Activated CD4-positive, alpha-beta T cell treated with anti-CD3 and anti-CD28 coated beads, Interleukin-2, amount 10 ng/mL, durations not matched to agents 7 days and 5 days (primary cell): ENCODE data around the gene ACTR6. TPM values are rescaled to one million over a fixed set of nuclear protein-coding genes. Genes with fewer than 3 reads are reported as not detected.

Experiments used
- CTCF ChIA-PET: fragments of 350-600 bp; sonication (Branson Sonifier 250); formaldehyde crosslinking; loops from one replicate; lab custom pipeline; 2021; ENCODE audit warnings: antibody characterized with exemption; lab: Charles Lee
- POLR2A ChIA-PET: fragments of 350-600 bp; sonication (Branson Sonifier 250); formaldehyde crosslinking; loops from one replicate; lab custom pipeline; 2021; ENCODE audit warnings: antibody characterized with exemption; lab: Charles Lee
- DNase-seq: peaks from one replicate; pipeline ENCODE4 v3.0.0-alpha.2; 2020
- H3K27ac Mint-ChIP-seq: one replicate; pipeline ENCODE4 v1.8.0; 2021; ENCODE audit warnings: mild to moderate bottlenecking, moderate library complexity, mixed read lengths
- H3K27me3 Mint-ChIP-seq: one replicate; pipeline ENCODE4 v1.8.0; 2021; ENCODE audit warnings: mixed read lengths
- H3K36me3 Mint-ChIP-seq: one replicate; pipeline ENCODE4 v1.8.0; 2021; ENCODE audit warnings: low read depth, mixed read lengths
- H3K4me1 Mint-ChIP-seq: one replicate; pipeline ENCODE4 v1.8.0; 2021; ENCODE audit warnings: mixed read lengths
- H3K4me3 Mint-ChIP-seq: one replicate; pipeline ENCODE4 v1.8.0; 2021; ENCODE audit warnings: mild to moderate bottlenecking, moderate library complexity, mixed read lengths
- H3K9me3 Mint-ChIP-seq: one replicate; pipeline ENCODE4 v1.8.0; 2021; ENCODE audit warnings: mixed read lengths
- total RNA-seq, 2 experiments: library from RNA; stranded (reverse); gene quantifications; one replicate each; pipeline ENCODE4 v1.2.3, GENCODE V29; 2021

The ACTR6 gene
- total RNA-seq, result 10 to 100 TPM; 27.6 to 33.8 TPM

DNA sequence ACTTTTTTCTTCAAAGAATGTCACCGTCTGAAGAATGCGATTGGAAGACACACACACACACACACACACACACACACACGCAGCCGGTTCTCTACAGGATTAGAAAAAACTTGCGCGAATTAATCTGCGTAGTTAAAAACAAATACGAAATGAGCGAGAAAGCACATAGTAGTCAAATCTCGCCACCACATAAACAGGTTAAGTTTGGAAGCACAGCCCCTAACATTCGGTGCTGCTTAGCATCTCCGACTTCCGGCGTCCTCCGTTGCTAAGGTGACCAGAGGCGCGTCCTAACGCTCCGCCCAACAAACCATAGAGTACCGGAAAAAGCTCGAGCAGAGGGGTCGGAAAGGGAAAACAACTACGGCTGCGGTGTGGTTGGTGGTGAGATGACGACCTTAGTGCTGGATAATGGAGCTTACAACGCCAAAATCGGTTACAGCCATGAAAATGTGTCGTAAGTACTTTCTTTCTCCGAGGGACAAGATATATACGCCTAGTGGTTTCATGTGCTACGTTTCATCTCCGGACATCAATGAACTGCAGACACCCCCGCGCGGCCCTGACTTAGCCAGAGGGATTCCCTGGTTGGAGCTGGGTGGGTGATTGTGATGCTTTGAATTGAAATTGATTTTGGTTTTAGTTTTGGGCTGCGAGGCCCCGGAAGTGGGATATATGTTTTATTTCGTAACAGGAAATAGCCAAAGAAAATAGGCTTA lies at the start of gene ACTR6:
TSS of gene ACTR6 (plus strand) at position 353 of the 719 bp plus-strand sequence. CDS start at position 390, 37 bp downstream.
- Mint-ChIP-seq H3K4me1 (peaks cover 42% of the 10 kb centered on the region), H3K27me3 (no peaks in the 10 kb centered on the region), H3K36me3 (peaks cover 11% of the 10 kb centered on the region), H3K9me3 (no peaks in the 10 kb centered on the region), H3K4me3 (peak within 1 kb of the TSS; percentile 99), H3K27ac (peak within 1 kb of the TSS; percentile 100)
- CTCF ChIA-PET, result interaction anchor here (0.7 to 1.4 kb wide), 5 partner anchors 21 to 67 kb away, joined by 3 to 4 read pairs (median 3); partner anchors contain the start of genes DEPDC4 and SCYL2
- DNase-seq, result peak; percentile 98
- POLR2A ChIA-PET, result interaction anchor here (0.7 kb wide), 1 partner anchor 30 kb away, joined by 4 read pairs; no protein-coding TSS in a partner anchor

DNA sequence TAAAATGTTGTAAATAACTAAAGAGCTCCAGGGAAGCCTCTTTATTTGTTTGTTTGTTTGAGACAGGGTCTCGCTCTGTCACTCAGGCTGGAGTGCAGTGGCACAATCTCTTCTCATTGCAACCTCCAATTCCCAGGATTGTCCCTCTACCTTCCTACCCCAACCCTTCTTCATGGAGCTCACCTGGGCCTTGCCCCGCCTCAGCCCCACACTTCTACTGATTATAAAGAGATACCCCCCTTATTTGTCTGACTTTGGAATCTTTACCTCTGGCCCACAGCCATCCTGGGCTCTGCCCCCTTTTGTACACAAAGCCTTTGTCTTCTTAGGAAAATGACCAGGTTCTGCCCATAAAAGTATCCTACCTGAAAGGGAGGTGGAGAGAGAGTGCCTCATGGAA lies 48.8 kb upstream of the ACTR6 start:
- DNase-seq, result no peak
- Mint-ChIP-seq H3K27ac (no peak overlapping the region), H3K9me3 (no peaks in the 10 kb centered on the region), H3K27me3 (no peaks in the 10 kb centered on the region), H3K4me1 (peaks cover 5% of the 10 kb centered on the region), H3K36me3 (no peaks in the 10 kb centered on the region), H3K4me3 (no peak overlapping the region)
- ChIA-PET CTCF (no interaction called here), POLR2A (no interaction called here)

DNA sequence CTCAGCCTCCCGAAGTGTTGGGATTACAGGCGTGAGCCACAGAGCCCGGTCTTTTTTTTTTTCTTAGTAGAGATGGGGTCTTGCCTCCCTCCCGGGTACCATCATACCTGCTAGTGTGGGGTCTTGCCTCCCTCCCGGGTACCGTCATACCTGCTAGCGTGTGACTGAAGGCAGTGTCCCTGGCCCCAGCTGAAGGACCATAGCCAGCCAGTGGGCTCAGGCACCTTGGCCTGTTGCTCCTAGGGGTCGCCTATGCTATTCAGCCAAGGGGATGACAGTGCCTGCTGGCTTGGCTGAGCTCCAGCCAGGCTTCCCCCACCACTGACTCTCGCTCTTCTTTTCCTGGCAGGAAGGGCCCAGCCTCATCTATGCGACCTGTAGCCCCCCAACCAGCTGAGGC lies 47.5 kb upstream of the ACTR6 start:
- peaks cover 5% of the 10 kb centered on the region for H3K4me1 Mint-ChIP-seq
- DNase-seq, result no peak
- no peak overlapping the region for H3K27ac Mint-ChIP-seq
- ChIA-PET CTCF (interaction anchor here (1.0 to 1.6 kb wide), 2 partner anchors 10 to 14 kb away, joined by 3 read pairs; no protein-coding TSS in a partner anchor), POLR2A (no interaction called here)
- no peaks in the 10 kb centered on the region for H3K27me3 Mint-ChIP-seq
- H3K4me3 Mint-ChIP-seq, result no peak overlapping the region
- no peaks in the 10 kb centered on the region for H3K36me3 Mint-ChIP-seq
- H3K9me3 Mint-ChIP-seq, result no peaks in the 10 kb centered on the region

DNA sequence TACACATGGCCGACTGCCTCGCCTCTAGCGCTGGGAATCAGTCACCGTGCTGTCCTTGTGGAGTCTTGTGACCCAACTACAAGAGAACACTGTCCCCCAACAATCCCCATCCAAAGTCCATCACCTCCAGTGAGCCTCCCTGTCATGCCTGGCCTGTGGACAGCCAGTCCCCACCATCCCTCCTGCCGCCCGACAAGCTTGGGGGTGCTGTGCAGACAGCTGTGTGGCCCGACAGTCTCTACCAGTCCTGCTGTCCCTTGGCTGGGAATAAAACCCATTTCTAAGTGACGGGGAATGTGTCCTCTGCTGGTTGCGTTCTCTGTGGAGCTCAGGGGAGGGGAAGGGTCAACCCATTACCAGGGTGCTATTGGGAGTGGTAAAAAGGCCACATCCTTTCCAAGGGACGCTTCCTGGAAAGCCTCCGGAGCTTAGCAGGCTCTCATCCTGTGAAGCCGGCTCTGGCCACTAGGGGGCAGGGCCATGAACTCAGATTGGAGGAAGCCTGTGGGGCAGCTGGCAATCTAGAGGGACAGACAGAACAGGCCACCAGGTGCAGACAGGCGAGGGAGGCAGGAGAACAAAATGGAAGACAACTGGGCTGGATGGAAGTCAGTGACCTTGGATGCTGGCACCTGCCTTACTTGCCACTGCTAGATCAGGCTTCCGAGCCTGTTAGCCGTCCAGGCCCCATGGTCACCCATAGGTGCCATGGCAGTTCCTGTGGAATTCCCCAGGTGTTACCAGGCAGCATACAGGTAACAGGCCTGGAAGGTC lies 46.0 kb upstream of the ACTR6 start:
- Mint-ChIP-seq H3K27me3 (no peaks in the 10 kb centered on the region), H3K4me3 (no peak overlapping the region), H3K4me1 (peaks cover 5% of the 10 kb centered on the region), H3K27ac (peak overlapping the region; percentile 17), H3K36me3 (no peaks in the 10 kb centered on the region), H3K9me3 (no peaks in the 10 kb centered on the region)
- CTCF ChIA-PET, result interaction anchor here (0.6 to 1.3 kb wide), 10 partner anchors 9 to 416 kb away, joined by 3 to 12 read pairs (median 4); partner anchors contain the start of gene ACTR6
- DNase-seq, result peak; percentile 77
- POLR2A ChIA-PET, result no interaction called here

DNA sequence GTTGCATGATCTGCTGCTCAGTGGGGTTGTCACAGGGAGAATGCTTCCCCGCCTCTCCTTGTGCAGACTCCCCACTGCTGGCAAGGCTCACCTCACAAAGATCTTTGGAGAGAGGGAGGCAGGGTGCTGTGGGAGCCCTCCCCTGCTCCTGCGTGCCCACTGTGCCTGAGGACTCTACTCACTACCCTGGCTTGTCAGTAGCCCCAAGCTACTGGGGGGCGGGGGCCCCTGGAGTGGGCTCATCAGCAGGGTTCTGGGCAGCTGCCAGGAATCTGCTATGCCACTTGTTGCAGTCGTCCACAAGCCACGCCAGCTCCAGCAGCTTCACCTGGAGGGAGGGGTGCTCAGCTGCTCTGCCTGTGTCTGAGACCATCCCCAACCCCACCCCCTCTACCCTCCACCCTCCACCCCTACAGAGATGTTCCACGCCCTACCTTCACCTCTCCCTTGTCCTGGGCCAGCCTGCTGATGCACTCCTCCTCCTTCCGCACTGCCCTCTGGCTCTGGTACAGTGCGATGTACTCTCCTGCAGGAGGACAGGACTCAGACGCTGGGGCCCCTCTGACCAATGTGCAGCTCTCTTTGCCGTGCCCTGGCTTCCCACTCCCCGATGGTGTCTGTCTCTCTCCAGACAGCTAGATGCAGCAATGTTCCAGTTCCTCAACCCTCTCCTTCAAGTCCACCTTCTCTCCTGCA lies 43.7 kb upstream of the ACTR6 start:
- Mint-ChIP-seq H3K27me3 (no peaks in the 10 kb centered on the region), H3K9me3 (no peaks in the 10 kb centered on the region), H3K4me3 (no peak overlapping the region), H3K4me1 (peaks cover 5% of the 10 kb centered on the region), H3K36me3 (peaks cover 3% of the 10 kb centered on the region), H3K27ac (peak overlapping the region; percentile 42)
- POLR2A ChIA-PET, result no interaction called here
- DNase-seq, result no peak
- CTCF ChIA-PET, result interaction anchor here (0.6 to 1.7 kb wide), 3 partner anchors 8 to 269 kb away, joined by 3 to 4 read pairs (median 3); no protein-coding TSS in a partner anchor

DNA sequence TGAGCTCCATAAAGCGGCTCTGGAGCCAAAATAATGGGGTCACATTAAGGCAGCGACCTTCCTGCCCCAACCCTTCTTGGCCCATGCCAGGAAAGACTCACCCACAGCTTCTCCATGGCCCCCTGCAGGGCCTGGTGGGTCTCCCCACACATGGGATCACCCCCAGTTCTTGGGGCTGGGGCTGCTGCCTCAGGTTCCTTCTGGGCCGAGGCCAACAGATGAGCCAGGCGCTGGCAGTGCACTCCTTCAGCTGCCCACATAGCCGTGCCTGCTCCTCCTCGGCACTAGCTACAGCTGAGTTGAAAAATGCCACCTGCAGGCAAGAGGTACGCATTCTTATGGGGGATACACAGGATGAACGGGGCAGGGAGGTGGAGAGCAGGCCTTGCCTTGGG lies 43.2 kb upstream of the ACTR6 start:
- H3K36me3 Mint-ChIP-seq, result peaks cover 3% of the 10 kb centered on the region
- H3K27me3 Mint-ChIP-seq, result no peaks in the 10 kb centered on the region
- no peak overlapping the region for H3K4me3 Mint-ChIP-seq
- no peaks in the 10 kb centered on the region for H3K9me3 Mint-ChIP-seq
- DNase-seq, result no peak
- peak overlapping the region; percentile 42 for H3K27ac Mint-ChIP-seq
- ChIA-PET CTCF (interaction anchor here (0.6 to 1.7 kb wide), 3 partner anchors 8 to 268 kb away, joined by 3 to 4 read pairs (median 3); no protein-coding TSS in a partner anchor), POLR2A (no interaction called here)
- peaks cover 5% of the 10 kb centered on the region for H3K4me1 Mint-ChIP-seq

DNA sequence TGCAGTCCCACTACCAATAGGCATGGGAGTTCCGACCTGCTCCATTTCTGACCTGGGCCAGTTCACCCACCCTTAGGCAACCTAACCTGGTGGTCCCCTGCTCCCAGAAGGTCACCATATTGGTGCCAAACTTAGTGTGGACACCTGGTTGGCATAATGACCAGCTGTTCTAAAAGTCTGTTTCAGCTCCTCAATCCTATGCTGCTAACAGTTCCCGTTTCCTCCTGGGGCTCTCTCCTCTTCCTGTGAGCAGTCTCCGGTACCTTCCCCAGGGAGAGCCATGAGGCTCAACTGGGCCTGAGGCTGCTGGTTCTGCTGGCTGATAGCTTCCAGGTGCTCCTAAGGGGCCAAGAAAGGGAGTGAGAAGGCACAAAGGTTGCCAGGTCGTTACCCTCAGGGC lies 42.1 kb upstream of the ACTR6 start:
- Mint-ChIP-seq H3K9me3 (no peaks in the 10 kb centered on the region), H3K4me3 (no peak overlapping the region), H3K36me3 (peaks cover 3% of the 10 kb centered on the region), H3K27ac (no peak overlapping the region), H3K4me1 (peaks cover 11% of the 10 kb centered on the region), H3K27me3 (no peaks in the 10 kb centered on the region)
- POLR2A ChIA-PET, result no interaction called here
- CTCF ChIA-PET, result interaction anchor here (0.9 to 1.7 kb wide), 2 partner anchors 10 to 11 kb away, joined by 3 to 4 read pairs; no protein-coding TSS in a partner anchor
- DNase-seq, result no peak

DNA sequence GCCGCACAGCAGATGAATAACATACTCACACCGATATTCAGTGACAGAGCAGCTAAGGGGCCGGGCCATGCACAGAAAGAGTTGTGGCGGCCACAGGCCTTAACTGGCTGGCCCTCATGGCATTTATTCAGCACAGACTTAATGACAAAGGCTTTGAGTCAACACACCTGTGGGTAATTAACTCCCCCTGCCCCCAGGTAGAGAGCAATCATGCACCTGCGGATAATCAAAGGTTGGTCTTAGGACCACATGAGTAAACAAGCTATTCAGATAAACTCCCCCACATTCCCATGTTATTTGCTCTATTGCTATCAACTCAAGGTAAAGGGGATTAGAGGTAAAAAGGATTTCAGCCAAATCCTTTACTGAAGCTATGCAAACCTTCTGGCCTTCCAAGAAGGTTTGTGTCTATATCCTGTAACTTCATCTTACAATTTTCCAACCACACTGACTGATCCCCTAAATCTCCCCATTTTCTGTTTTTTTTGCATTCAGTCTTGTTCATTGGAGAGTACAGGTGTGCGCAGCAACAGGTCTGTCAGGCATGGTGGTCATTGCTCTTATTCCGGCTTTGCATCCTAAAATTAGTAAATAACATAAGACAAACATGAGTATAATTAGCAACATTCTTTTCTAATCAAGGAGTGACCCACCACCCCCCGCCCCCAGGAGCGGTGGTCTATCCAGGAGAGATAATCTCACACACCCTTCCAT lies 41.1 kb upstream of the ACTR6 start:
- no peak for DNase-seq
- CTCF ChIA-PET, result interaction anchor here (0.9 kb wide), 1 partner anchor 10 kb away, joined by 3 read pairs; no protein-coding TSS in a partner anchor
- no peak overlapping the region for H3K27ac Mint-ChIP-seq

DNA sequence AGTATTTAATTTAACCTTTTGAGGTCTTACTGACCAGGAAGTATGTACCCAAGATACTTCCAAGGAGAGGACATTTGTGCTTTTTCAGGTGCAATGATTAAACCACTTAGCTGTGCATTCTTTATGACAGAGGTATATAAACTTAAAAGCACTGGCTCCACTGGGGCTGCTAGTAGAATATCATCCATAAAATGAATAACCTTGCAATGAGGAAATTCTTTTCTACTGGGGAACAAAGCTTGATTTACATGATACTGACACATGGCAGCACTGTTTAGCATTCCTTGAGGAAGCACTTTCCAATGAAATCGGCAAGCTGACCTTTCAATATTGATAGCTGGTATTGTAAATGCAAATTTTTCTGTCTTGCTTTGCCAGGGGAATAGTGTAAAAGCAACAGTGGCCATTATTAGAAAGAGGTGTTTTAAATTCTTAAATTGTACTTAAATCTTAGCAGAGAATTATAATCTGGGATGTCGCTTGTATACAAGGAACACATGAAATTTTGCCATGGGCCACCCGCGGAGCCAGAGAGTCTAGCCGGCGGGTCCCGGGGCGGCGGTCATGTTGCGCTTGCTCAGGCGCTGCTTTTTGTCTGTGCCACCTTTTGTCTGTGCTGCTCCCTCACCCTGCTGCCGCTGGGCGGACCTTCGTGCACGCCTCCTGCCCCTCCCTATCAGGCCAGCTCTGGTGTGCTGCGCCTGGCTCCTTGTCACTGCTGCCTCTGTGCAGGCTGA lies 37.0 kb upstream of the ACTR6 start:
- Mint-ChIP-seq H3K4me3 (peak overlapping the region; percentile 49), H3K27me3 (no peaks in the 10 kb centered on the region), H3K27ac (peak overlapping the region; percentile 81), H3K9me3 (no peaks in the 10 kb centered on the region), H3K4me1 (peaks cover 15% of the 10 kb centered on the region), H3K36me3 (peaks cover 7% of the 10 kb centered on the region)
- POLR2A ChIA-PET, result no interaction called here
- DNase-seq, result peak; percentile 77
- CTCF ChIA-PET, result interaction anchor here (0.9 to 2.1 kb wide), 4 partner anchors 9 to 71 kb away, joined by 3 to 10 read pairs (median 4); no protein-coding TSS in a partner anchor

More for the DNA sequence above, 41.1 kb upstream of the ACTR6 start:
- Mint-ChIP-seq H3K4me1 (peaks cover 18% of the 10 kb centered on the region), H3K4me3 (no peak overlapping the region), H3K9me3 (no peaks in the 10 kb centered on the region), H3K36me3 (peaks cover 3% of the 10 kb centered on the region), H3K27me3 (no peaks in the 10 kb centered on the region)
- POLR2A ChIA-PET, result no interaction called here

DNA sequence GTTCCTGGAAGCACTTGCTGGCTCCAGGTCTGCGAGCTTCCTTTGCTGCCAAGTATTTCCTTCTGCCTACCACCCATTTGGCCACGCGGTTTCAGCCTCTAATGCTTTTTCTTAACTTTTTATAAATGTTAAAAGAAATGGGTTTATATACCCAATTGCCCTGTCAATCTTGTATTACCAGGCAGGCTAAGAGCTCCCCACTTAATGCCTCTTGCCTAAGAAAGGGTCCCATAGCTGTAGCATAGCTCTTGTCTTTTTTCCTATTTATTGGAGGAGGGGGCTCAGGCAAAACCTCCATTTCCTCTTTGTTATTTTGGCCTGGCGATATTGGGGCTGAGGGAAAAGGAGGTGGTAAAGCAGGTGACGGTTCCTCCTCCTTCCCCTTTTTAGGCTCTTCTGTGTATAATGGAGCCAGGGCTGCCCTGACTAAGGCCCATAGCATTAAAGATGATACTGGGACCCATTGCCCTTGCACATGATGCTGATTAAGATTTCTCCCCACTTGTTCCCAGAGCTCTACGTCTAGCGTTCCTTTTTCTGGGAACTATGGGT lies 36.4 kb upstream of the ACTR6 start:
- Mint-ChIP-seq H3K27ac (peak overlapping the region; percentile 81), H3K27me3 (no peaks in the 10 kb centered on the region), H3K4me3 (peak overlapping the region; percentile 49), H3K4me1 (peaks cover 15% of the 10 kb centered on the region), H3K9me3 (no peaks in the 10 kb centered on the region), H3K36me3 (peaks cover 7% of the 10 kb centered on the region)
- ChIA-PET POLR2A (no interaction called here), CTCF (interaction anchor here (1.1 to 2.1 kb wide), 3 partner anchors 10 to 70 kb away, joined by 3 to 10 read pairs (median 4); no protein-coding TSS in a partner anchor)
- no peak for DNase-seq

DNA sequence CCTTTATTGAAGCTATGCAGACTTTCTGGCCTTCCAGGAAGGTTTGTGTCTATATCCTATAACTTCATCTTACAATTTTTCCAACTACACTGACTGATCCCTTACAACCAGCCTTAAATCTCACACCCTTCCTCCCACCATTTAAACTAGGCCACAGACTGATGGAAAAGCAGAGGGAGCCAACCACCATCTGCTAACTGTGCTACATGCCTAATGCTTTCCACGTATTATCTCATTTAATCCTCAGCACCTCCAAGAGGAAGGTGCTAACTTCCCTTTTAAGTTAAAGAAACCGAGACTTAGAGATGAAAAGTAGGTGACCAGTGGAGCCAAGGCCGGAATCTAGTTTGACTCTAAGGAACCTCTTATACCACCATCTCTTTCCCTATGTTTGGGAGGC lies 35.3 kb upstream of the ACTR6 start:
- peaks cover 7% of the 10 kb centered on the region for H3K36me3 Mint-ChIP-seq
- ChIA-PET POLR2A (no interaction called here), CTCF (interaction anchor here (0.9 to 1.2 kb wide), 2 partner anchors 30 to 36 kb away, joined by 3 read pairs; partner anchors contain the start of gene ACTR6)
- no peak overlapping the region for H3K4me3 Mint-ChIP-seq
- H3K27ac Mint-ChIP-seq, result no peak overlapping the region
- no peaks in the 10 kb centered on the region for H3K9me3 Mint-ChIP-seq
- DNase-seq, result no peak
- H3K27me3 Mint-ChIP-seq, result no peaks in the 10 kb centered on the region
- peaks cover 15% of the 10 kb centered on the region for H3K4me1 Mint-ChIP-seq
